HFFc6 (cell line): Measurements from ENCODE around the gene TCERG1L. TPM values are rescaled to one million over a fixed set of nuclear protein-coding genes. Genes with fewer than 3 reads are reported as not detected.

ENCODE experiments used
- DNase-seq: peaks from one replicate; pipeline ENCODE4 v3.0.0-alpha.2; 2018
- H3K27ac Mint-ChIP-seq: 2 replicates; pipeline ENCODE4 v1.8.0; 2020; ENCODE audit warnings: mild to moderate bottlenecking, mixed read lengths
- H3K27me3 Mint-ChIP-seq: 2 replicates; pipeline ENCODE4 v1.8.0; 2021; ENCODE audit warnings: mild to moderate bottlenecking, moderate library complexity, mixed read lengths; ENCODE audit not compliant: insufficient read depth
- H3K36me3 Mint-ChIP-seq: 2 replicates; pipeline ENCODE4 v1.8.0; 2021; ENCODE audit warnings: low read depth, mixed read lengths
- H3K4me1 Mint-ChIP-seq: 2 replicates; pipeline ENCODE4 v1.8.0; 2020; ENCODE audit warnings: low read depth, mixed read lengths
- H3K4me3 Mint-ChIP-seq: 2 replicates; pipeline ENCODE4 v1.8.0; 2020; ENCODE audit warnings: mild to moderate bottlenecking, moderate library complexity, mixed read lengths
- H3K9me3 Mint-ChIP-seq: 2 replicates; pipeline ENCODE4 v1.8.0; 2020; ENCODE audit warnings: mild to moderate bottlenecking, mixed read lengths
- total RNA-seq, 6 experiments: library from RNA; stranded (reverse); fragmentation: NEBNext Ultra II Directional; extraction: Animal tissue kit (Norgen Biotek cat#: 25700); gene quantifications; 2 replicates in 1 of 6; 3 replicates in 5 of 6; pipeline ENCODE4 v1.2.3, GENCODE V29; 2021
- TF ChIP-seq, protein P1 (sequence below): fragments of 200-600 bp; sonication (generic); IDR thresholded peaks from 2 replicates; pipeline ENCODE4 v1.5.0; 2021; ENCODE audit warnings: antibody characterized with exemption, mild to moderate bottlenecking

Gene TCERG1L
- total RNA-seq, 6 experiments from 2014 or later = 0.09 TPM; not detected in 5

DNA sequence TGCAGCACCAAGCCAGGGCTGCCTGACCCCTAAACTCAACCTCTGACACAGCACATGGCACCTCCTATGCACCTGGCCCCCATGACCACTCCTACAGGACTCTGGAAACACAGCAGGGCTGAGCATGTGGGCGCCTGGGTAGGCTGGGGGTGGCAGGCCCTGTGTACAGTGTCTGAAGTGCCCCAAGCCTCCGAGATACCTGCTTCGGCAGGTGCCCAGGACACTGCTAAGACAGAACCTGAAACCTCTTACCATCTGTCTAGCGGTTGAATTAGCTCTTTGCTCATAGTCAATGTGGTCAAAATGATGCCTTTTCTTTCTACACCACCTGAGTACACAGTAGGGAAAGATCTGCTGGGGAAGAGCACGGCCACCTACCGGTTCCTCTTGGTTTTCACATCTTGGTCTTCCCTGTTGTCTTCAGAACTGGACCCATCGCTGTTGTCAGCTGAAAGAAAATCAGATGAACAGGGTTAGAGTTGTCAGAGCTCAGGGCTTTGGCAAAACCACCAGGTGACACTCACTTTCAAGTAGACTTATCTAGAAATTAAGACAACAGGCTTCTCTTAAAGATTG is 177.4 kb downstream of the TCERG1L start:
- no peak for DNase-seq
- Mint-ChIP-seq H3K27me3 (peaks cover 2% of the 10 kb centered on the region), H3K27ac (no peak overlapping the region), H3K4me3 (no peak overlapping the region), H3K4me1 (no peaks in the 10 kb centered on the region), H3K9me3 (peaks cover 69% of the 10 kb centered on the region), H3K36me3 (0 out of 2 replicates have a peak, but pooled peaks cover 9% of the 10 kb centered on the region)
- TF ChIP-seq, protein P1, sequence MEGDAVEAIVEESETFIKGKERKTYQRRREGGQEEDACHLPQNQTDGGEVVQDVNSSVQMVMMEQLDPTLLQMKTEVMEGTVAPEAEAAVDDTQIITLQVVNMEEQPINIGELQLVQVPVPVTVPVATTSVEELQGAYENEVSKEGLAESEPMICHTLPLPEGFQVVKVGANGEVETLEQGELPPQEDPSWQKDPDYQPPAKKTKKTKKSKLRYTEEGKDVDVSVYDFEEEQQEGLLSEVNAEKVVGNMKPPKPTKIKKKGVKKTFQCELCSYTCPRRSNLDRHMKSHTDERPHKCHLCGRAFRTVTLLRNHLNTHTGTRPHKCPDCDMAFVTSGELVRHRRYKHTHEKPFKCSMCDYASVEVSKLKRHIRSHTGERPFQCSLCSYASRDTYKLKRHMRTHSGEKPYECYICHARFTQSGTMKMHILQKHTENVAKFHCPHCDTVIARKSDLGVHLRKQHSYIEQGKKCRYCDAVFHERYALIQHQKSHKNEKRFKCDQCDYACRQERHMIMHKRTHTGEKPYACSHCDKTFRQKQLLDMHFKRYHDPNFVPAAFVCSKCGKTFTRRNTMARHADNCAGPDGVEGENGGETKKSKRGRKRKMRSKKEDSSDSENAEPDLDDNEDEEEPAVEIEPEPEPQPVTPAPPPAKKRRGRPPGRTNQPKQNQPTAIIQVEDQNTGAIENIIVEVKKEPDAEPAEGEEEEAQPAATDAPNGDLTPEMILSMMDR = no peak

DNA sequence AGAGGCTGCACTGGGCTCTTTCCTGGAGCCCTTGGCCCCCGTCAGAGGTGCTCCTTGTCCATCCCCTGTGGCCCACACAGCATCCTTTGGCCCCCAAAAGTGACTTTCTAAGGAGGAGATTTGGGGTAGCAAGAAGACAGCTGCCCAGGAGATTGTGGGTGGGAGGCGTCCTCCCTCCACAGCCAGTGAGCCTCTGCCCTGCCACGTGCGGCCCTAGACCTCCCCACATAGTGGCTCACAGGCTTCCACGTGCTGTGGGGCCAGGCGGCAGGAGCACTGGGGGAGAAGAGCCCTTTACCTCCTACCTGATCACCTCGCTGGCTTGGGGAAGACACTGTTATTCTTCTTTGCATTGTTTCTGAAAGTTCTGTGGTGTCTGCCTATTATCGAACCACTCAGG is 178.8 kb downstream of the TCERG1L start:
- Mint-ChIP-seq H3K4me3 (no peak overlapping the region), H3K27me3 (peaks cover 2% of the 10 kb centered on the region), H3K4me1 (no peaks in the 10 kb centered on the region), H3K36me3 (0 out of 2 replicates have a peak, but pooled peaks cover 9% of the 10 kb centered on the region), H3K9me3 (peaks cover 74% of the 10 kb centered on the region), H3K27ac (no peak overlapping the region)
- TF ChIP-seq, protein P1 = no peak
- DNase-seq = no peak

DNA sequence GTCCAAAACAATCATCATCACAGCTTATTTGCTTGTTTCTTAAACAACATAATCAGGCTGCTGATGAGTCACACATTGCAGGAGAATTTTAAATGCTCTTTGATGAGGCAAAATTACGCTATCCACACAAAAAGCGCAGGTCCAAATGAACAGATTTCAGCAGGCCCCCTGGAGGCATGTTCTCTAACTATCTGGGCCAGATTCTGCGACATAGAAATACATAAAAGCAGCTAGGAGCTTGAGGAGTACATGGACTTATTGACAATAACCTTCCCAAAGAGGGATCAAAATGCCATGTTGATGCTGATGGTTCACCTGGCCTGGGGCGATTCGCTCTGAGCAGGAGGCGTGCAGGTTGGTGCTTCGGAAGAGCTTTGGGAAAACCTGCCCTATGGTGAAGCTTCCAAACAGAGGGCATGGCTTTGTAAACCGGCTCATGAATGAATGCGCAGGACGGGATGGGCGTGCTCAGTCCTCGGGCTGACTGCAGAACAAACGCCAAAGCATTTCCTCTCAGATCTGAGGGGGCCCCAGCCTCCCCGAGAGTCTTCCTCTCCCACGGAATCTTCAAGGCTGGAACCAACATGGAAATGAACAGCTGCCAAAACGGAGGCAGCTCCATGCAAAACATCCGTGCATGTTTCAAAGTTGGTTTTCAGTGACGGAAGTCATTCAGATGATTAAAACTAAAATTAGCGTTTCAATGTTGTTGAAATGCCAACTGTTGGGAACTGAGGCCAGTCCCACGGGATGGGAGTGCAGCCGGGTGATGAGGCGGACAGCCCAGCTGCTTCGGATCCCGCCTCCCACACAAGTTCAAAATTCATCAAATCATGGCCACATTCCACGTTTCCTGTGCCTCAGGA is 179.6 kb downstream of the TCERG1L start:
- H3K36me3 Mint-ChIP-seq = 0 out of 2 replicates have a peak, but pooled peaks cover 9% of the 10 kb centered on the region
- TF ChIP-seq, protein P1 = no peak
- H3K9me3 Mint-ChIP-seq = peaks cover 75% of the 10 kb centered on the region
- H3K27me3 Mint-ChIP-seq = peaks cover 2% of the 10 kb centered on the region
- H3K4me1 Mint-ChIP-seq = no peaks in the 10 kb centered on the region
- DNase-seq = no peak
- no peak overlapping the region for H3K4me3 Mint-ChIP-seq
- H3K27ac Mint-ChIP-seq = no peak overlapping the region

GRCh38 chr10:131130025-131130424 is 181.5 kb downstream of the TCERG1L start:
- DNase-seq = no peak
- peaks cover 9% of the 10 kb centered on the region; the same call in 1 of the 2 replicates for H3K36me3 Mint-ChIP-seq
- no peak overlapping the region for H3K27ac Mint-ChIP-seq
- no peaks in the 10 kb centered on the region for H3K4me1 Mint-ChIP-seq
- no peak overlapping the region for H3K4me3 Mint-ChIP-seq
- H3K9me3 Mint-ChIP-seq = peaks cover 81% of the 10 kb centered on the region
- peaks cover 2% of the 10 kb centered on the region for H3K27me3 Mint-ChIP-seq
- TF ChIP-seq, protein P1 = no peak

GRCh38 chr10:131129544-131129943 is 182.0 kb downstream of the TCERG1L start:
- no peaks in the 10 kb centered on the region for H3K4me1 Mint-ChIP-seq
- H3K36me3 Mint-ChIP-seq = peaks cover 9% of the 10 kb centered on the region; the same call in 1 of the 2 replicates
- no peak overlapping the region for H3K27ac Mint-ChIP-seq
- no peak for DNase-seq
- peaks cover 81% of the 10 kb centered on the region for H3K9me3 Mint-ChIP-seq
- TF ChIP-seq, protein P1 = no peak
- H3K4me3 Mint-ChIP-seq = no peak overlapping the region
- H3K27me3 Mint-ChIP-seq = peaks cover 2% of the 10 kb centered on the region
